HEK293 (cell line): ENCODE measurements around the gene SCYGR3.
"Not testable (repeated sequence)": the region's sequence is repeated elsewhere in the genome, so short reads cannot be mapped to it uniquely, and the experiment has no call there.

Experiments used
- CTCF ChIA-PET: fragments of 350-600 bp; formaldehyde crosslinking; extraction: SDS; loops from one replicate; lab custom pipeline; 2021; ENCODE audit warnings: antibody characterized with exemption; lab: Yijun Ruan, JAX
- POLR2A ChIA-PET: fragments of 300-600 bp; formaldehyde crosslinking; extraction: SDS; loops from one replicate; lab custom pipeline; 2020; ENCODE audit warnings: antibody characterized with exemption, inconsistent platforms; lab: Yijun Ruan, JAX
- H3K27ac ChIP-seq: fragments of 200-500 bp; sonication (Bioruptor generic); 2 replicates; pipeline ENCODE4 v1.5.1; 2014; ENCODE audit warnings: low read depth, low read length, control low read depth, inconsistent platforms; ENCODE audit errors: extremely low read depth
- H3K36me3 ChIP-seq, 2 experiments: fragments of 200-500 bp in 1 of 2; sonication (Bioruptor generic) in 1 of 2; 1 replicate in 1 of 2; 2 replicates in 1 of 2; pipeline ENCODE4 v1.5.1; 2014 to 2017; ENCODE audit warnings: inconsistent platforms in 2 of 2, low read length in 2 of 2; ENCODE audit not compliant: control insufficient read depth in 2 of 2, insufficient read depth in 1 of 2
- H3K4me1 ChIP-seq: fragments of 200-500 bp; sonication (Bioruptor generic); 2 replicates; pipeline ENCODE4 v1.5.1; 2014; ENCODE audit warnings: mild to moderate bottlenecking, low read length, inconsistent platforms; ENCODE audit not compliant: control insufficient read depth, insufficient read depth
- H3K4me3 ChIP-seq: 2 replicates; pipeline ENCODE4 v1.5.1; 2011; ENCODE audit warnings: low read depth, mild to moderate bottlenecking, control low read depth, low read length, moderate library complexity
- H3K9me3 ChIP-seq: fragments of 200-500 bp; sonication (Bioruptor generic); 2 replicates; pipeline ENCODE4 v1.5.1; 2014; ENCODE audit warnings: low read depth, low read length, inconsistent platforms; ENCODE audit not compliant: control insufficient read depth, insufficient read depth
- HOXA7 ChIP-seq: sonication (generic); formaldehyde crosslinking; IDR thresholded peaks from 2 replicates; pipeline ENCODE4 v1.8.1; 2022; ENCODE audit warnings: missing genetic modification reagents, borderline replicate concordance
- INSM2 ChIP-seq: fragments of 450-650 bp; formaldehyde crosslinking; IDR thresholded peaks from 2 replicates; pipeline ENCODE4 v1.5.1; 2016; ENCODE audit warnings: missing biosample characterization, missing genetic modification characterization
- KLF7 ChIP-seq: fragments of 450-650 bp; formaldehyde crosslinking; IDR thresholded peaks from 2 replicates; pipeline ENCODE4 v1.5.1; 2016; ENCODE audit warnings: missing biosample characterization, missing genetic modification characterization, borderline replicate concordance
- SETDB1 ChIP-seq: IDR thresholded peaks from one replicate; pipeline ENCODE4 v1.6.1; 2017; ENCODE audit warnings: mild to moderate bottlenecking, low read length, moderate library complexity, mixed read lengths; ENCODE audit not compliant: insufficient read length
- ZBTB20 ChIP-seq: fragments of 450-650 bp; formaldehyde crosslinking; IDR thresholded peaks from 2 replicates; pipeline ENCODE4 v1.5.1; 2016; ENCODE audit warnings: missing biosample characterization, missing genetic modification characterization
- ZBTB6 ChIP-seq: fragments of 450-650 bp; formaldehyde crosslinking; IDR thresholded peaks from 2 replicates; pipeline ENCODE4 v1.5.1; 2017; ENCODE audit warnings: missing biosample characterization, missing genetic modification characterization
- ZNF121 ChIP-seq: fragments of 450-650 bp; formaldehyde crosslinking; IDR thresholded peaks from 2 replicates; pipeline ENCODE4 v1.5.1; 2016; ENCODE audit warnings: missing biosample characterization, missing genetic modification characterization
- ZNF157 ChIP-seq: fragments of 450-650 bp; formaldehyde crosslinking; IDR thresholded peaks from 2 replicates; pipeline ENCODE4 v1.5.1; 2016; ENCODE audit warnings: missing biosample characterization, missing genetic modification characterization
- ZNF302 ChIP-seq: fragments of 450-650 bp; formaldehyde crosslinking; IDR thresholded peaks from 2 replicates; pipeline ENCODE4 v1.5.1; 2016; ENCODE audit warnings: missing biosample characterization, missing genetic modification characterization, low read depth
- ZNF350 ChIP-seq: fragments of 450-650 bp; formaldehyde crosslinking; IDR thresholded peaks from 2 replicates; pipeline ENCODE4 v1.5.0; 2017; ENCODE audit warnings: missing biosample characterization, mild to moderate bottlenecking, missing genetic modification characterization
- ZNF404 ChIP-seq: fragments of 450-650 bp; formaldehyde crosslinking; IDR thresholded peaks from 2 replicates; pipeline ENCODE4 v1.5.1; 2017; ENCODE audit warnings: missing biosample characterization, missing genetic modification characterization
- ZNF473 ChIP-seq: fragments of 450-650 bp; formaldehyde crosslinking; IDR thresholded peaks from 2 replicates; pipeline ENCODE4 v1.5.1; 2017; ENCODE audit warnings: missing biosample characterization, missing genetic modification characterization
- ZNF518A ChIP-seq: fragments of 450-650 bp; formaldehyde crosslinking; conservative IDR thresholded peaks from 2 replicates; pipeline ENCODE4 v1.5.1; 2016; ENCODE audit warnings: low read depth, missing biosample characterization, missing genetic modification characterization
- ZNF548 ChIP-seq: fragments of 450-650 bp; formaldehyde crosslinking; IDR thresholded peaks from 2 replicates; pipeline ENCODE4 v1.5.1; 2016; ENCODE audit warnings: missing biosample characterization, missing genetic modification characterization
- ZNF561 ChIP-seq: fragments of 450-650 bp; IDR thresholded peaks from 2 replicates; pipeline ENCODE4 v1.5.1; 2018; ENCODE audit warnings: missing biosample characterization, missing genetic modification characterization, borderline replicate concordance
- ZNF701 ChIP-seq: fragments of 450-650 bp; formaldehyde crosslinking; IDR thresholded peaks from 2 replicates; pipeline ENCODE4 v1.5.1; 2016; ENCODE audit warnings: missing biosample characterization, missing genetic modification characterization
- ZSCAN30 ChIP-seq: fragments of 450-650 bp; IDR thresholded peaks from 2 replicates; pipeline ENCODE4 v1.5.1; 2018; ENCODE audit warnings: missing biosample characterization, mild to moderate bottlenecking, missing genetic modification characterization, moderate library complexity
- ZSCAN5A ChIP-seq: fragments of 450-650 bp; formaldehyde crosslinking; IDR thresholded peaks from 2 replicates; pipeline ENCODE4 v1.5.1; 2016; ENCODE audit warnings: missing biosample characterization, missing genetic modification characterization

SCYGR3 gene

GRCh38 chr2:227607941-227608340 lies 6.7 kb downstream of the SCYGR3 start (continued):
- TF ChIP-seq INSM2 (tag by site-specific recombination), result no peak
- TF ChIP-seq ZNF561, result no peak
- no peak for TF ChIP-seq KLF7 (tag by site-specific recombination)
- no peak for TF ChIP-seq ZNF473
- TF ChIP-seq SETDB1, result no peak
- no peak for TF ChIP-seq HOXA7 (CRISPR knock-in tag)

GRCh38 chr2:227606476-227606875 lies 8.2 kb downstream of the SCYGR3 start:
- ChIA-PET CTCF (no interaction called here), POLR2A (no interaction called here)
- TF ChIP-seq ZBTB20 (no peak), ZNF404 (tag by site-specific recombination) (no peak), ZNF121 (no peak), ZNF302 (tag by site-specific recombination) (no peak), ZSCAN5A (tag by site-specific recombination) (no peak)
- no peaks in the 10 kb centered on the region for H3K9me3 ChIP-seq
- H3K36me3 ChIP-seq, result no peaks in the 10 kb centered on the region
- H3K27ac ChIP-seq, result no peak overlapping the region
- no peak overlapping the region for H3K4me3 ChIP-seq
- no peaks in the 10 kb centered on the region for H3K4me1 ChIP-seq

- no peaks in the 10 kb centered on the region for H3K36me3 ChIP-seq
- no peak overlapping the region for H3K27ac ChIP-seq
- H3K4me1 ChIP-seq, result no peaks in the 10 kb centered on the region
- TF ChIP-seq ZBTB6 (tag by site-specific recombination), result no peak
- TF ChIP-seq ZNF548 (tag by site-specific recombination), result no peak
- TF ChIP-seq ZNF157, result no peak
- TF ChIP-seq ZNF518A (tag by site-specific recombination), result no peak
- no peak for TF ChIP-seq ZSCAN30 (tag by site-specific recombination)
- no peak for TF ChIP-seq ZNF701
- no peak for TF ChIP-seq ZNF350 (tag by site-specific recombination)
- POLR2A ChIA-PET, result no interaction called here
- CTCF ChIA-PET, result interaction anchor here (0.6 kb wide), 1 partner anchor 56 kb away, joined by 5 read pairs; no protein-coding TSS in a partner anchor
- H3K4me3 ChIP-seq, result no peak overlapping the region
- no peaks in the 10 kb centered on the region for H3K9me3 ChIP-seq
Measured at GRCh38 chr2:227602358-227602757, 12.3 kb downstream of the SCYGR3 start.

- H3K4me3 ChIP-seq, H3K27ac ChIP-seq, CTCF ChIA-PET, H3K4me1 ChIP-seq, H3K36me3 ChIP-seq, POLR2A ChIA-PET, H3K9me3 ChIP-seq: not testable (repeated sequence)
Measured at GRCh38 chr2:227598835-227599503, 15.7 kb downstream of the SCYGR3 start, which contains the start of gene SCYGR2. Gene SCYGR2 (plus strand): TSS chr2:227598893. CDS start chr2:227598893, 0 bp downstream.
